Panc1 (cell line): ENCODE results near the gene ANKRD33B. TPM values are rescaled to one million over a fixed set of nuclear protein-coding genes. Genes with fewer than 3 reads are reported as not detected.

Experiments
- ATAC-seq: fragments of 200-7000 bp; cut with Tn5 transposase; 2 replicates; pipeline ENCODE4 v1.9.1; 2020; ENCODE audit warnings: mild to moderate bottlenecking, moderate library complexity
- BruUV-seq: library from RNA; stranded (reverse); fragments of 400-500 nt; replicated peaks from 2 replicates; lab custom pipeline; 2021; lab: Mats Ljungman, UMichigan
- CTCF ChIA-PET: fragments of 300-600 bp; sonication (Branson Sonifier 250); formaldehyde crosslinking; loops from one replicate; lab custom pipeline; 2022; ENCODE audit warnings: antibody characterized with exemption; lab: Charles Lee
- POLR2A ChIA-PET: fragments of 300-600 bp; sonication (Branson Sonifier 250); formaldehyde crosslinking; loops from one replicate; lab custom pipeline; 2022; ENCODE audit warnings: antibody characterized with exemption; lab: Charles Lee
- DNase-seq: peaks from one replicate; pipeline ENCODE4 v3.0.0-alpha.2; 2010; ENCODE audit warnings: low read depth, low spot score
- H3K27ac ChIP-seq: 2 replicates; pipeline ENCODE4 v1.5.1; 2011; ENCODE audit warnings: mild to moderate bottlenecking, low read length, inconsistent platforms
- H3K27me3 ChIP-seq: fragments of 200-500 bp; sonication (Bioruptor generic); 2 replicates; pipeline ENCODE4 v1.6.0; 2014; ENCODE audit warnings: low read length, inconsistent platforms; ENCODE audit not compliant: control insufficient read depth, insufficient read depth
- H3K36me3 ChIP-seq: fragments of 200-500 bp; sonication (Bioruptor generic); 2 replicates; pipeline ENCODE4 v1.5.1; 2014; ENCODE audit warnings: inconsistent platforms, mild to moderate bottlenecking, low read length, moderate library complexity; ENCODE audit not compliant: control insufficient read depth, insufficient read depth
- H3K4me1 ChIP-seq: 2 replicates; pipeline ENCODE4 v1.5.1; 2011; ENCODE audit warnings: inconsistent platforms, mild to moderate bottlenecking, low read length, moderate library complexity; ENCODE audit not compliant: control insufficient read depth, insufficient read depth
- H3K4me3 ChIP-seq, 2 experiments: 2 replicates each; pipeline ENCODE4 v1.5.1; 2011 to 2012; ENCODE audit warnings: low read depth in 2 of 2, low read length in 2 of 2, mild to moderate bottlenecking in 2 of 2, inconsistent platforms in 1 of 2, moderate library complexity in 1 of 2
- H3K9me3 ChIP-seq: fragments of 200-500 bp; sonication (Bioruptor generic); 2 replicates; pipeline ENCODE4 v1.5.1; 2014; ENCODE audit warnings: low read depth, mild to moderate bottlenecking, inconsistent platforms, low read length, moderate library complexity; ENCODE audit not compliant: control insufficient read depth, insufficient read depth
- POLR2AphosphoS5 ChIP-seq: IDR thresholded peaks from 2 replicates; pipeline ENCODE4 v1.6.1; 2012; ENCODE audit warnings: mild to moderate bottlenecking, low read depth, low read length, moderate library complexity
- SIN3A ChIP-seq: IDR thresholded peaks from 2 replicates; pipeline ENCODE4 v1.6.1; 2012; ENCODE audit warnings: low read depth, mild to moderate bottlenecking, low read length, moderate library complexity, borderline replicate concordance; ENCODE audit not compliant: insufficient read depth
- TCF7L2 ChIP-seq: IDR thresholded peaks from 2 replicates; pipeline ENCODE4 v1.6.1; 2011; ENCODE audit warnings: mild to moderate bottlenecking, low read depth, low read length, inconsistent platforms
- in situ Hi-C: cut with HindIII; loops from 2 replicates; pipeline ENCODE4 v1.10.0; 2016; ENCODE audit warnings: low sequenced_read_pairs, low pct_unique_long_range_greater_than_20kb
- intact Hi-C: fragments of 100-400 bp; cut with micrococcal nuclease; formaldehyde crosslinking; loops from one replicate; pipeline ENCODE4 v1.10.0; 2022; ENCODE audit not compliant: unreplicated experiment
- total RNA-seq: library from RNA; stranded (reverse); gene quantifications from one replicate; pipeline ENCODE4 v1.2.1, GENCODE V29; 2021; ENCODE audit not compliant: unreplicated experiment
- TF ChIP-seq, protein P1 (sequence below), 2 experiments: IDR thresholded peaks; 2 replicates each; pipeline ENCODE4 v1.6.1; 2011 to 2012; ENCODE audit warnings: low read depth in 2 of 2, control low read depth in 1 of 2, low read length in 1 of 2, mild to moderate bottlenecking in 1 of 2, moderate library complexity in 1 of 2; ENCODE audit not compliant: insufficient read depth in 1 of 2
- TF ChIP-seq, protein P2 (sequence below): fragments of 450-650 bp; IDR thresholded peaks from 2 replicates; pipeline ENCODE4 v1.5.1; 2017; ENCODE audit warnings: mild to moderate bottlenecking

The ANKRD33B gene
- total RNA-seq, 1 experiment from 2014 or later = 19.1 TPM

DNA sequence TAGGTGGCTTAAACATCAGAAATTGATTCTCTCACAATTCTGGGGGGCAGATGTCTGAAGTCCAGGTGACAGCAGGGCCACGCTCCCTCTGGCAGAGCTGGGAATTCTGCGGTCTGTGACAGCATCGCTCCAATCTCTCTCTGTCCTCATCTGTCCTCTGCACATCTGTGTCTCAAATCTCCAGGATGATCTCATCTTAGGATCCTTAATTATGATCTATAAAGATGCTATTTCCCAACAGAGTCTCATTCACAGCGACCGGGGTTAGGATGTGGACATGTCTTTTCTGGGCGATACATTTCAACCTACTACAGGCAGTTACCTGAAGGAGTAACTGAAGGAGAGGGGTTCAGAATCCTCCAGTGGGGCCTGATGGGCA, 31.4 kb downstream of the ANKRD33B start:
- peak overlapping the region; percentile 81 for H3K27ac ChIP-seq
- ChIA-PET POLR2A (interaction anchor here (0.6 to 0.7 kb wide), 2 partner anchors 34 to 101 kb away, joined by 3 read pairs; no protein-coding TSS in a partner anchor), CTCF (no interaction called here)
- DNase-seq (no peak), ATAC-seq (peak; percentile 40; the same call in 1 of the 2 replicates)
- no peak for TF ChIP-seq POLR2AphosphoS5
- no peak for TF ChIP-seq SIN3A
- TF ChIP-seq, protein P1, sequence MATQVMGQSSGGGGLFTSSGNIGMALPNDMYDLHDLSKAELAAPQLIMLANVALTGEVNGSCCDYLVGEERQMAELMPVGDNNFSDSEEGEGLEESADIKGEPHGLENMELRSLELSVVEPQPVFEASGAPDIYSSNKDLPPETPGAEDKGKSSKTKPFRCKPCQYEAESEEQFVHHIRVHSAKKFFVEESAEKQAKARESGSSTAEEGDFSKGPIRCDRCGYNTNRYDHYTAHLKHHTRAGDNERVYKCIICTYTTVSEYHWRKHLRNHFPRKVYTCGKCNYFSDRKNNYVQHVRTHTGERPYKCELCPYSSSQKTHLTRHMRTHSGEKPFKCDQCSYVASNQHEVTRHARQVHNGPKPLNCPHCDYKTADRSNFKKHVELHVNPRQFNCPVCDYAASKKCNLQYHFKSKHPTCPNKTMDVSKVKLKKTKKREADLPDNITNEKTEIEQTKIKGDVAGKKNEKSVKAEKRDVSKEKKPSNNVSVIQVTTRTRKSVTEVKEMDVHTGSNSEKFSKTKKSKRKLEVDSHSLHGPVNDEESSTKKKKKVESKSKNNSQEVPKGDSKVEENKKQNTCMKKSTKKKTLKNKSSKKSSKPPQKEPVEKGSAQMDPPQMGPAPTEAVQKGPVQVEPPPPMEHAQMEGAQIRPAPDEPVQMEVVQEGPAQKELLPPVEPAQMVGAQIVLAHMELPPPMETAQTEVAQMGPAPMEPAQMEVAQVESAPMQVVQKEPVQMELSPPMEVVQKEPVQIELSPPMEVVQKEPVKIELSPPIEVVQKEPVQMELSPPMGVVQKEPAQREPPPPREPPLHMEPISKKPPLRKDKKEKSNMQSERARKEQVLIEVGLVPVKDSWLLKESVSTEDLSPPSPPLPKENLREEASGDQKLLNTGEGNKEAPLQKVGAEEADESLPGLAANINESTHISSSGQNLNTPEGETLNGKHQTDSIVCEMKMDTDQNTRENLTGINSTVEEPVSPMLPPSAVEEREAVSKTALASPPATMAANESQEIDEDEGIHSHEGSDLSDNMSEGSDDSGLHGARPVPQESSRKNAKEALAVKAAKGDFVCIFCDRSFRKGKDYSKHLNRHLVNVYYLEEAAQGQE (IDR thresholded peaks at IDR 0.05; ENCODE audit: insufficient read depth in 1 of 2, low read depth in 2 of 2, low read length in 1 of 2) = no peak
- no peak for TF ChIP-seq TCF7L2
- TF ChIP-seq, protein P2, sequence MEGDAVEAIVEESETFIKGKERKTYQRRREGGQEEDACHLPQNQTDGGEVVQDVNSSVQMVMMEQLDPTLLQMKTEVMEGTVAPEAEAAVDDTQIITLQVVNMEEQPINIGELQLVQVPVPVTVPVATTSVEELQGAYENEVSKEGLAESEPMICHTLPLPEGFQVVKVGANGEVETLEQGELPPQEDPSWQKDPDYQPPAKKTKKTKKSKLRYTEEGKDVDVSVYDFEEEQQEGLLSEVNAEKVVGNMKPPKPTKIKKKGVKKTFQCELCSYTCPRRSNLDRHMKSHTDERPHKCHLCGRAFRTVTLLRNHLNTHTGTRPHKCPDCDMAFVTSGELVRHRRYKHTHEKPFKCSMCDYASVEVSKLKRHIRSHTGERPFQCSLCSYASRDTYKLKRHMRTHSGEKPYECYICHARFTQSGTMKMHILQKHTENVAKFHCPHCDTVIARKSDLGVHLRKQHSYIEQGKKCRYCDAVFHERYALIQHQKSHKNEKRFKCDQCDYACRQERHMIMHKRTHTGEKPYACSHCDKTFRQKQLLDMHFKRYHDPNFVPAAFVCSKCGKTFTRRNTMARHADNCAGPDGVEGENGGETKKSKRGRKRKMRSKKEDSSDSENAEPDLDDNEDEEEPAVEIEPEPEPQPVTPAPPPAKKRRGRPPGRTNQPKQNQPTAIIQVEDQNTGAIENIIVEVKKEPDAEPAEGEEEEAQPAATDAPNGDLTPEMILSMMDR = no peak
- no peaks in the 10 kb centered on the region for H3K9me3 ChIP-seq
- H3K27me3 ChIP-seq = no peaks in the 10 kb centered on the region
- no TSS peak for BruUV-seq
- in situ Hi-C loops = no loop called here
- intact Hi-C loops = no loop called here
- H3K4me1 ChIP-seq = peaks cover 45% of the 10 kb centered on the region
- no peaks in the 10 kb centered on the region for H3K36me3 ChIP-seq
- H3K4me3 ChIP-seq = peak overlapping the region; percentile 14 to 46

DNA sequence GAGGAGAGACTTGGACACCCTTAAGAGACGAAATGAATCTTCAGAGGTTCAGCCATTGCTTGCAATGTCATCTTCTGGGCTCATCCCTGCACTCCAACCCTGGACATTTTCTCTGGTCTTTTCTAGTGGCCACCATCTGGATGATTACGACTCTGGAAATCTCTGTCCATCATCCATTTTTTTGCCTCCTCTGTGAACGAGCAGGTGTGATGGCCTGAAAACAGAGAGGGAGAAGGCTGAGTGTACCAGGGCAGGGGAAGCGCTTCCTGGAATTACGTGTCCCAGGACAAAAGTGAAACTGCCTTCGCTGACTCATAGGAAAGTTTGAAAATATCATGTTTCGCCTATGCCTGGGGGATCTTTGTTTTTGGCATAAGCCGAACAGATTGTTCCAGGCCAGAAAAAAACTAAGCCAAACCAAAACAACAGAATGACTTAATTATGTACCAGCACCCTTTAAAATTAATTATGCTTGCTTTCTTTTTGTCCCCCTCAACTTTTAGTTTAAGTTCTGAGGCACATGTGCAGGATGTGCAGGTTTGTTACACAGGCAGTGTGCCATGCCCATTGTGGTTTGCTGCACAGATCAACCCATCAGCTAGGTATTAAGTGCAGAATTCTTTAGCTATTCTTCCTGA, 31.9 kb downstream of the ANKRD33B start:
- Histone ChIP-seq H3K27me3 (no peaks in the 10 kb centered on the region), H3K4me1 (peaks cover 43% of the 10 kb centered on the region), H3K27ac (peak overlapping the region; percentile 81), H3K9me3 (no peaks in the 10 kb centered on the region), H3K36me3 (no peaks in the 10 kb centered on the region), H3K4me3 (peak overlapping the region; percentile 14 to 46)
- peak; percentile 93 for ATAC-seq
- in situ Hi-C loops = no loop called here
- no TSS peak for BruUV-seq
- TF ChIP-seq, protein P1 (IDR thresholded peaks at IDR 0.05; ENCODE audit: insufficient read depth in 1 of 2, low read depth in 2 of 2, low read length in 1 of 2) = no peak
- TF ChIP-seq, protein P2 = no peak
- peak; percentile 86 for DNase-seq
- ChIA-PET CTCF (no interaction called here), POLR2A (interaction anchor here (0.5 kb wide), 1 partner anchor 12 kb away, joined by 9 read pairs; no protein-coding TSS in a partner anchor)
- intact Hi-C loops = no loop called here
